Ishikawa (cell line): ENCODE data around the gene CFAP210.
A peak's percentile ranks its signal among the peaks of the same experiment; 100 is the strongest.

Experiments used
- CEBPB ChIP-seq: IDR thresholded peaks from 2 replicates; pipeline ENCODE4 v1.6.1; 2012
- CREB1 ChIP-seq: IDR thresholded peaks from 2 replicates; pipeline ENCODE4 v1.6.1; 2012; ENCODE audit warnings: low read depth
- EGR1 ChIP-seq: IDR thresholded peaks from 2 replicates; pipeline ENCODE4 v1.6.1; 2012
- EP300 ChIP-seq: IDR thresholded peaks from 2 replicates; pipeline ENCODE4 v1.6.1; 2012; ENCODE audit warnings: borderline replicate concordance
- FOXM1 ChIP-seq: IDR thresholded peaks from 2 replicates; pipeline ENCODE4 v1.6.1; 2012; ENCODE audit warnings: low read depth, borderline replicate concordance
- MAX ChIP-seq: IDR thresholded peaks from 2 replicates; pipeline ENCODE4 v1.6.1; 2012
- NFIC ChIP-seq: IDR thresholded peaks from 2 replicates; pipeline ENCODE4 v1.6.1; 2012
- RAD21 ChIP-seq: IDR thresholded peaks from 2 replicates; pipeline ENCODE4 v1.6.1; 2012; ENCODE audit warnings: low read depth
- REST ChIP-seq: IDR thresholded peaks from 2 replicates; pipeline ENCODE4 v1.6.1; 2012; ENCODE audit warnings: low read depth, mild to moderate bottlenecking
- TAF1 ChIP-seq: IDR thresholded peaks from 2 replicates; pipeline ENCODE4 v1.6.1; 2012; ENCODE audit warnings: low read depth, mild to moderate bottlenecking
- TCF12 ChIP-seq: IDR thresholded peaks from 2 replicates; pipeline ENCODE4 v1.6.1; 2012; ENCODE audit warnings: low read depth
- TEAD4 ChIP-seq: IDR thresholded peaks from 2 replicates; pipeline ENCODE4 v1.6.1; 2012
- USF1 ChIP-seq: IDR thresholded peaks from 2 replicates; pipeline ENCODE4 v1.6.1; 2012
- YY1 ChIP-seq: IDR thresholded peaks from 2 replicates; pipeline ENCODE4 v1.6.1; 2012; ENCODE audit warnings: low read depth
- ZBTB7A ChIP-seq: IDR thresholded peaks from 2 replicates; pipeline ENCODE4 v1.6.1; 2012; ENCODE audit warnings: low read depth

Gene CFAP210

GRCh38 chr2:169676357-169676756, 17.8 kb downstream of the CFAP210 start:
- TF ChIP-seq YY1 (no peak), CREB1 (no peak), TEAD4 (no peak), REST (no peak), RAD21 (peak; percentile 36)

- TF ChIP-seq EGR1 (no peak), CREB1 (no peak), MAX (no peak), ZBTB7A (no peak), REST (no peak), EP300 (no peak)
Measured at GRCh38 chr2:169673921-169674320, 20.3 kb downstream of the CFAP210 start.

GRCh38 chr2:169673106-169673505, 21.1 kb downstream of the CFAP210 start:
- TF ChIP-seq EGR1 (no peak), RAD21 (no peak), ZBTB7A (no peak), EP300 (no peak), REST (no peak), CREB1 (no peak), TEAD4 (no peak), MAX (no peak), CEBPB (no peak), TAF1 (no peak), NFIC (no peak), TCF12 (no peak), FOXM1 (no peak), YY1 (no peak), USF1 (no peak)

GRCh38 chr2:169672406-169672805, 21.8 kb downstream of the CFAP210 start:
- TF ChIP-seq TAF1 (no peak), TEAD4 (no peak), EP300 (no peak), TCF12 (no peak), FOXM1 (no peak)

GRCh38 chr2:169670937-169671336, 23.3 kb downstream of the CFAP210 start:
- TF ChIP-seq MAX = no peak
- no peak for TF ChIP-seq EP300
- TF ChIP-seq REST = no peak
- TF ChIP-seq NFIC = no peak
- TF ChIP-seq USF1 = no peak
- no peak for TF ChIP-seq RAD21
- no peak for TF ChIP-seq TEAD4
- TF ChIP-seq YY1 = no peak
- TF ChIP-seq FOXM1 = no peak
- TF ChIP-seq TAF1 = no peak
- no peak for TF ChIP-seq ZBTB7A
- TF ChIP-seq EGR1 = no peak
- TF ChIP-seq TCF12 = no peak
- no peak for TF ChIP-seq CREB1
- no peak for TF ChIP-seq CEBPB
